Esophagus (tissue), 2 donors: ENCODE data around the gene CD47. TPM values are rescaled to one million over a fixed set of nuclear protein-coding genes. Genes with fewer than 3 reads are reported as not detected.

ENCODE experiments used
- H3K27ac ChIP-seq, 2 donors: one replicate each; pipeline ENCODE4 v1.5.1; 2013; ENCODE audit warnings: low read depth in 2 of 2, mild to moderate bottlenecking in 2 of 2, inconsistent platforms in 1 of 2, low read length in 1 of 2, moderate library complexity in 1 of 2
- H3K27me3 ChIP-seq, 2 donors: one replicate each; pipeline ENCODE4 v1.6.1; 2013; ENCODE audit warnings: low read length in 2 of 2, control low read depth in 1 of 2, mild to moderate bottlenecking in 1 of 2; ENCODE audit not compliant: insufficient read depth in 2 of 2, control insufficient read depth in 1 of 2
- H3K36me3 ChIP-seq, 2 donors: one replicate each; pipeline ENCODE4 v1.6.1; 2013; ENCODE audit warnings: low read length in 1 of 2; ENCODE audit not compliant: control insufficient read depth in 2 of 2, insufficient read depth in 2 of 2
- H3K4me1 ChIP-seq, 2 donors: one replicate each; pipeline ENCODE4 v1.6.1; 2013; ENCODE audit warnings: low read length in 1 of 2; ENCODE audit not compliant: control insufficient read depth in 2 of 2, insufficient read depth in 2 of 2
- H3K4me3 ChIP-seq, 2 donors: one replicate each; pipeline ENCODE4 v1.5.1; 2013; ENCODE audit warnings: low read length in 2 of 2, mild to moderate bottlenecking in 2 of 2, low read depth in 1 of 2, moderate library complexity in 1 of 2
- H3K9me3 ChIP-seq, 2 donors: one replicate each; pipeline ENCODE4 v1.6.1; 2013; ENCODE audit warnings: mild to moderate bottlenecking in 2 of 2, low read depth in 1 of 2, low read length in 1 of 2, moderate library complexity in 1 of 2; ENCODE audit not compliant: control insufficient read depth in 2 of 2, insufficient read depth in 1 of 2
- WGBS, 2 donors: extraction: QIAGEN DNeasy Blood & Tissue Kit; methylation state at CpG; one replicate each; pipeline ENCODE4 v1.1.7; 2013; 5-methylcytosine and 5-hydroxymethylcytosine counted together
- polyA plus RNA-seq, 2 donors: library from polyadenylated mRNA; stranded (reverse); fragments of 200-250 nt; gene quantifications; one replicate each; pipeline ENCODE4 v1.2.3, GENCODE V29; 2013
- donor health status: healthy with polysubstance abuse.
- donor health status: Bipolar disorder and iron deficiency.

Gene CD47
- polyA plus RNA-seq, 2 donors: 73.6 to 73.7 TPM

GRCh38 chr3:108092501-108092900, 1.7 kb upstream of the CD47 start:
- Histone ChIP-seq H3K4me3 (no peak overlapping the region), H3K36me3 (no peaks in the 10 kb centered on the region), H3K9me3 (no peaks in the 10 kb centered on the region), H3K4me1 (no peaks in the 10 kb centered on the region), H3K27ac (no peak overlapping the region), H3K27me3 (no peaks in the 10 kb centered on the region)
- WGBS, 2 donors: 86 to 87% methylated on average over 3 of the region's 3 CpGs

GRCh38 chr3:108091498-108092250, 843 bp upstream of the CD47 start:
- no peaks in the 10 kb centered on the region for H3K27me3 ChIP-seq
- peak overlapping the region; percentile 94 to 97 for H3K4me3 ChIP-seq
- H3K27ac ChIP-seq: peak overlapping the region; percentile 83 to 95
- no peaks in the 10 kb centered on the region for H3K9me3 ChIP-seq
- H3K4me1 ChIP-seq: no peaks in the 10 kb centered on the region
- 25 to 29% methylated on average over 41 of the region's 41 CpGs for WGBS, 2 donors
- no peaks in the 10 kb centered on the region for H3K36me3 ChIP-seq

- H3K27ac ChIP-seq: peak overlapping the region; percentile 89 to 95
- H3K36me3 ChIP-seq: no peaks in the 10 kb centered on the region
- no peaks in the 10 kb centered on the region for H3K9me3 ChIP-seq
- H3K27me3 ChIP-seq: no peaks in the 10 kb centered on the region
- H3K4me1 ChIP-seq: no peaks in the 10 kb centered on the region
- peak overlapping the region; percentile 94 to 97 for H3K4me3 ChIP-seq
- 0 to 1% methylated on average over 26 to 29 of the region's 29 CpGs for WGBS, 2 donors
These were observed 656 bp downstream of the CD47 start for GRCh38 chr3:108090049-108090700.

GRCh38 chr3:108089579-108089978, 1.3 kb downstream of the CD47 start:
- WGBS, 2 donors: 3 to 6% methylated on average over 10 of the region's 10 CpGs
- Histone ChIP-seq H3K27ac (peak overlapping the region in 1 of 2 donors; percentile 67), H3K4me1 (no peaks in the 10 kb centered on the region), H3K36me3 (no peaks in the 10 kb centered on the region), H3K4me3 (peak overlapping the region; percentile 94 to 97), H3K9me3 (no peaks in the 10 kb centered on the region), H3K27me3 (no peaks in the 10 kb centered on the region)

GRCh38 chr3:108088697-108089096, 2.1 kb downstream of the CD47 start:
- no peak overlapping the region for H3K27ac ChIP-seq
- H3K4me1 ChIP-seq: no peaks in the 10 kb centered on the region
- WGBS, 2 donors: 4 to 17% methylated on average over 2 of the region's 2 CpGs
- no peaks in the 10 kb centered on the region for H3K9me3 ChIP-seq
- no peaks in the 10 kb centered on the region for H3K36me3 ChIP-seq
- peak overlapping the region in 1 of 2 donors; percentile 49 for H3K4me3 ChIP-seq
- no peaks in the 10 kb centered on the region for H3K27me3 ChIP-seq

GRCh38 chr3:108088146-108088545, 2.7 kb downstream of the CD47 start:
- H3K36me3 ChIP-seq: no peaks in the 10 kb centered on the region
- H3K4me1 ChIP-seq: no peaks in the 10 kb centered on the region
- 74 to 75% methylated on average over 4 of the region's 4 CpGs for WGBS, 2 donors
- H3K4me3 ChIP-seq: peak overlapping the region in 1 of 2 donors; percentile 14
- H3K27ac ChIP-seq: no peak overlapping the region
- no peaks in the 10 kb centered on the region for H3K9me3 ChIP-seq
- H3K27me3 ChIP-seq: no peaks in the 10 kb centered on the region

GRCh38 chr3:108086653-108087052, 4.2 kb downstream of the CD47 start:
- H3K9me3 ChIP-seq: no peaks in the 10 kb centered on the region
- H3K36me3 ChIP-seq: no peaks in the 10 kb centered on the region
- no peak overlapping the region for H3K4me3 ChIP-seq
- H3K27ac ChIP-seq: no peak overlapping the region
- H3K4me1 ChIP-seq: no peaks in the 10 kb centered on the region
- no peaks in the 10 kb centered on the region for H3K27me3 ChIP-seq
- WGBS, 2 donors: 90 to 95% methylated on average over 4 of the region's 4 CpGs

GRCh38 chr3:108085810-108086350, 5.0 kb downstream of the CD47 start:
- WGBS, 2 donors: 65 to 81% methylated on average over 2 of the region's 2 CpGs
- H3K27me3 ChIP-seq: no peaks in the 10 kb centered on the region
- H3K27ac ChIP-seq: no peak overlapping the region
- H3K4me1 ChIP-seq: no peaks in the 10 kb centered on the region
- no peaks in the 10 kb centered on the region for H3K36me3 ChIP-seq
- no peaks in the 10 kb centered on the region for H3K9me3 ChIP-seq
- H3K4me3 ChIP-seq: no peak overlapping the region

GRCh38 chr3:108085370-108085769, 5.5 kb downstream of the CD47 start:
- Histone ChIP-seq H3K9me3 (no peaks in the 10 kb centered on the region), H3K27me3 (no peaks in the 10 kb centered on the region), H3K4me3 (no peak overlapping the region), H3K4me1 (no peaks in the 10 kb centered on the region), H3K36me3 (no peaks in the 10 kb centered on the region), H3K27ac (no peak overlapping the region)
